Measurements from ENCODE around the gene MEG3.

Gene MEG3

DNA sequence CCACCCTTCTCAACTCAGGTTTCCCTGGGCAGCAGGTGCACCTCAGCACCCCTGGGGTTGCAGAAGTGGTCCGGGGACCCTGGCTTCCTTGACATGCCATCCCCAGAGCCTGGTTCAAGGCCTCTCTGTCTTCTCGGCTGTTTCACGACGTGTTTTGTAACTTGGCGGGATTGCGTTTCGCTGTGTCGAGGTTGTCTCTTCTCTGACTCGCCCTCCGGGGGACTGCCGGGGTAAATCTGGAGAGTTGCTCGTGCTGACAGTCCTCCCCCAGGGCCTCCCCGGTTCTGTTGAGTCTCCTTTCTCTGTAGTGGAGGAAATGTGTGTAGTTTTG lies 25.6 kb downstream of the MEG3 start:
- no peak for DNase-seq

- no peak for DNase-seq
Measured at GRCh38 chr14:100851946-100852620, 26.2 kb downstream of the MEG3 start.

GRCh38 chr14:100854435-100854834 lies 28.5 kb downstream of the MEG3 start:
- DNase-seq = no peak

DNA sequence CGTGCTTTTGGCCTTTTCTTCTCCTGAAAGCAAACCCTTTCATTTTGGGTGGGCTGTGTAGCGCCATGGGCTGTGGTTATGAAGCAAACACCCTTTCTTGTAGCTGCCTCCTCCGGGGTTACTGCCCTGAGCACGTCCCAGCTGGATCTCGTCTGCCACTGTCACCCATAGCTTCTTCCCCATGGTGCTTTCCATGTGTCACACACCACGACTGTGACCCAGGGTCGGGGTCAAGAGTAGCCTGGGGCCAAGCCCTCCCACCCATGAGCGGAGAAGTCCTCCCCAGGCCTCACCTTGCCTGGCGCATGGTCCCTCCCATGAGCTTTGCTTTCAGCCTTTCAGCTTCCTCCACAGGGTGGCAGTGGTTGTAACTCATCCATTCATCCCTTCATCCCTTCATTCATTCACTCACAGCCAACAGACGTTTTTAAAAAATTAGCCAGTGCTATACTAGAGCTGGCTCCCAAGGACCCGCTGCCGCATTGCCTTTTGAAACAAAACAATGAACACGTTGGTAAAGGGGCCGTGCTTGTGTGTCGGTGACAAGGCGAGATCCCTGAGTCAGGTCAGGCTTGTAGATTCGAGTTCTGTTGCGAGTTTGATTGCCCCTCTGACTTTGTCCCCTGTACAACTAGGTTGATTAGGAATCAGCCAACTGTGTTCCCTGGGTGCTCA lies 29.5 kb downstream of the MEG3 start:
- no peak for DNase-seq

- no peak for DNase-seq
Measured at GRCh38 chr14:100856056-100856950, 30.4 kb downstream of the MEG3 start.

- DNase-seq = no peak
Measured at GRCh38 chr14:100857233-100857922, 31.5 kb downstream of the MEG3 start.

GRCh38 chr14:100857923-100858837 lies 32.3 kb downstream of the MEG3 start:
- DNase-seq = no peak

- no peak for DNase-seq
Measured at GRCh38 chr14:100858838-100859220, 32.9 kb downstream of the MEG3 start.

DNA sequence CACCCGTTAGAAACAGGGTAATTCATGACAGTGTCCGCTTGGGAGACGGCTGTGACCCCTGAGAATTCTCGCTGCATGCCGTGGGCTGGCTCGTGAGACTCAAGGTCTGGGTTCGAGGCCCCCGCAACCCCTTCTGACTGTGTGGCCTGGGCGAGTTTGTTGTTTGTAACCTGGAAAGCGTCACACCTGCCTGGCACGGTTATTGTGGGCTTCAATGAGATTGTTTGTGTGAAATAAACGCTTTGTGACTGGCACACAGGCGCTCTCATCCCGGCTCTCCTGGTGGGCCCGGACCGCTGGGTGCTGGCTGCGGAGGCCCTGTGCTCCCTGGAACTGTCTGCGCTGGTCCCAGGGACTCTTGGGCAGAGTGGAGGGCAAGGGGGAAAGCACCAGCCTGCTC lies 33.9 kb downstream of the MEG3 start:
- no peak for DNase-seq

- DNase-seq = peak in 1 of 2 experiments; percentile 14
Measured at GRCh38 chr14:100860556-100861187, 34.8 kb downstream of the MEG3 start.

- no peak for DNase-seq
Measured at GRCh38 chr14:100861188-100861936, 35.4 kb downstream of the MEG3 start.

- DNase-seq = no peak
Measured at GRCh38 chr14:100861937-100862247, 36.0 kb downstream of the MEG3 start.

DNA sequence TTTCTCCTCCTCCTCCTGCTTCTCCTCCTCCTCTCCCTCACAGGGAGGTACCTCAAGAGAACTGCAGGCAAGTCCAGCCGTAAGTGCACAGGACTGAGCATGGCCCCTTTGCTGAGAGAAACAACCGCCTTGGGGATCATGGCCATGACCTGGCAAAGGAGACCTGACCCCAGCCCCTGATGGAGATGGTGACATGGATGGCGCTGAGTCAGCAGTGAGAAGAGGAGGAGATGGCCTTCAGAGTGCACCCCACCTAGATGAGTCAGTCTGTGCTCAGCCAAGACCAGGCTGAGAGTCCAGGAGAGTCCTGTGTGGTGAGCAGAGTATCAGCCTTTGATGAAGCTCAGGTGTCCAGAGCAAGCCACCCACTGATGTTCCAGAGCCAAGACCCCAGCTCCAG lies 36.4 kb downstream of the MEG3 start:
- DNase-seq = no peak

GRCh38 chr14:100862793-100863192 lies 36.9 kb downstream of the MEG3 start:
- DNase-seq = no peak

- no peak for DNase-seq
Measured at GRCh38 chr14:100864206-100864605, 38.3 kb downstream of the MEG3 start.

DNA sequence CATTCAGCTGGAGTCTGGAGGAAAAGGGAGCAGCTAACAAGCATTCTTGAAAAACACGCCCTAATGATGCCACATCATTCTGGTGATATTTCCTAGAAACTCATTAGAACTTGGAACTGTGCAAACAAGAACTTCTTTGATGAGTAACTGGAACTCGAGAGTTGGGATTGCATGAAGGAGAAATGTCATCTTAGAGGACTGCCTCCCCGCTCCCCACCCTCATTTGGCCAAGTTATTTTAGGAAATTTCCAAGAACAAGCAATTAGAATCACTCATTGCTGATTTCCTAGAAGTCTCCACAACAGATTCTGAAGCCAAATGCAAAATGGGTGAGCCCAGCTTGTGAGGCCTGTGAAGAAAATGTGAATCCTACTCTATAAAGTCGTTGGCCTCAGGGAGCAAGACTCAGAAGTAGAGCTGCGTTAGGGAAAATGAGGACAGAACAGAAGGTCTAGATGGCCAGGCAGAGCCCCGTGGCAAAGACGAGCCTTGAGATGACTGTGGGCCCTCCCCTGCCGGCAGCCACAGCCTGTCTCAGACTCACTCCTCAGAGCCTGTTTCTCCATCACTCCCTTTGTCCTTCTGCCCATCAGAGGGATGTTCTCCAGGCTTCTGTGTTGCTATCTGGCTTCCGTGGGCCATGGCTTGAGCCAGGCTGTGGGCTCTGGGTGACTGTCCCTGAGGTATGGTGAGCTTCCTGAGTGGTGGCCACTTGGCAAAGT lies 39.2 kb downstream of the MEG3 start:
- DNase-seq = no peak

DNA sequence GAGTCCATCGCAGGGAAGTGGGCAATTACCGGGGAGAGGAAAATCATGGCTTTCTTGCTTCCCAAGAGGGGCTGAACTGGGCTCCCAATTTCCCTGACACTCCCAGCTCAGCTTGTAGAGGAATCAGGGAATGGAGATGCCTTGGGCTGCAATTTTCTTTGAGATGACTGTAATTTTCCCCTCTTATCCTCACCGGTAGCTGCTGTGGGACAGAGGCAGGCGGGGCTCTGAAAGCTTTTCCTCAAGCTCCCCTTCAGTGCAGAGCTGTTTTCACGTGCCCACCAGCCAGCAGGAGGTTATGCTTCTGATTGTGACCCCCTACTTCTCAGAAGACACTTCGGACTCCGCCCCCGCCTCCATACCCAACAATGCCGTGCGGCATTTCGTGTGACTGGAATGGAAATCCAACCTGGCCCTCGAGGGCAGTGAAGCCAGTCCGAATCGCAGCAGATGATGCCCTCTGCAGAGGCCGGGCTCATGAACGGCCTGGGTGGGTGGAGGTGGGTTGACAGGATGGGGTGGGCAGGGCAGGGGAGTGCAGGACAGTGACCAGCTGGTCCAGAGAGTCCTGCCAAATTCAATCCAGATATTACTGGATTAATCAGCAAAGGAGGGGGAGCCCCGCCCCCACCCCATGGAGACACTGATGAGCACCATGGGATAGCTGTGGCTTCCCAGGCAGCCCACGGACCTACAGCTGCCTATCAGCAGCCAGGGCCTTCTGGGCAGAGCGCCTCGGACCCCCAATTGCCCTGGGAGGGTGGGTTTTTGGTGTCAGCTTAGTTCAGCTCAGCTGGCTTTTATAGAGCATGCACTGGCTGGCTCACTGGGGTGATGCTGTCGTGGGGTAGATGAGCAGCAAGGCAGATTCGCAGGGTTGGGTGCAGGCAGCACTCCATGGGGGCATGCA lies 40.0 kb downstream of the MEG3 start:
- no peak for DNase-seq

- no peak for DNase-seq
Measured at GRCh38 chr14:100866666-100867630, 41.0 kb downstream of the MEG3 start.
